H9 (cell line): ENCODE results near the gene CRBN. TPM values are rescaled to one million over a fixed set of nuclear protein-coding genes. Genes with fewer than 3 reads are reported as not detected.

Source experiments
- DNase-seq: peaks from one replicate; pipeline ENCODE4 v3.0.0-alpha.2; 2017
- H2AFZ ChIP-seq: one replicate; pipeline ENCODE4 v1.6.1; 2013; ENCODE audit warnings: mild to moderate bottlenecking, low read length, control low read depth, moderate library complexity
- H2AK5ac ChIP-seq: 2 replicates; pipeline ENCODE4 v1.6.1; 2013; ENCODE audit warnings: low read length, control low read depth, mixed read lengths; ENCODE audit not compliant: insufficient read length
- H2BK120ac ChIP-seq: one replicate; pipeline ENCODE4 v1.6.1; 2013; ENCODE audit warnings: low read depth, mild to moderate bottlenecking, low read length, control low read depth, inconsistent platforms; ENCODE audit not compliant: poor library complexity, severe bottlenecking
- H2BK12ac ChIP-seq: 2 replicates; pipeline ENCODE4 v1.6.1; 2013; ENCODE audit warnings: low read length, control low read depth, mixed read lengths, low read depth; ENCODE audit not compliant: insufficient read length
- H2BK15ac ChIP-seq: 2 replicates; pipeline ENCODE4 v1.6.1; 2013; ENCODE audit warnings: low read depth, low read length, control low read depth
- H2BK20ac ChIP-seq: one replicate; pipeline ENCODE4 v1.6.1; 2013; ENCODE audit warnings: low read depth, mild to moderate bottlenecking, low read length, control low read depth, inconsistent platforms; ENCODE audit not compliant: poor library complexity, severe bottlenecking
- H2BK5ac ChIP-seq: 2 replicates; pipeline ENCODE4 v1.6.1; 2013; ENCODE audit warnings: low read length, control low read depth, mixed read lengths; ENCODE audit not compliant: insufficient read length
- H3K14ac ChIP-seq: 2 replicates; pipeline ENCODE4 v1.6.1; 2013; ENCODE audit warnings: low read length, control low read depth; ENCODE audit not compliant: insufficient read depth
- H3K18ac ChIP-seq: 2 replicates; pipeline ENCODE4 v1.6.1; 2013; ENCODE audit warnings: low read depth, mild to moderate bottlenecking, mixed read lengths, low read length, control low read depth; ENCODE audit not compliant: insufficient read length
- H3K23ac ChIP-seq: 2 replicates; pipeline ENCODE4 v1.6.1; 2013; ENCODE audit warnings: low read length, control low read depth, mixed read lengths, low read depth; ENCODE audit not compliant: insufficient read length
- H3K23me2 ChIP-seq: 2 replicates; pipeline ENCODE4 v1.6.1; 2013; ENCODE audit warnings: low read depth, mild to moderate bottlenecking, mixed read lengths, low read length, control low read depth; ENCODE audit not compliant: insufficient read length, poor library complexity, severe bottlenecking
- H3K27ac ChIP-seq: 2 replicates; pipeline ENCODE4 v1.5.1; 2013; ENCODE audit warnings: low read length, control low read depth, mixed read lengths, low read depth; ENCODE audit not compliant: insufficient read length
- H3K27me3 ChIP-seq: 2 replicates; pipeline ENCODE4 v1.6.1; 2013; ENCODE audit warnings: low read length, control low read depth, inconsistent platforms; ENCODE audit not compliant: insufficient read depth
- H3K4ac ChIP-seq: 2 replicates; pipeline ENCODE4 v1.6.1; 2013; ENCODE audit warnings: low read depth, mild to moderate bottlenecking, control low read depth, inconsistent platforms, low read length, moderate library complexity
- H3K4me1 ChIP-seq: 2 replicates; pipeline ENCODE4 v1.6.1; 2013; ENCODE audit warnings: low read length, control low read depth, inconsistent platforms; ENCODE audit not compliant: insufficient read depth
- H3K4me2 ChIP-seq: 2 replicates; pipeline ENCODE4 v1.6.1; 2013; ENCODE audit warnings: low read length, control low read depth, mixed read lengths; ENCODE audit not compliant: insufficient read length, insufficient read depth
- H3K56ac ChIP-seq: 2 replicates; pipeline ENCODE4 v1.6.1; 2013; ENCODE audit warnings: low read depth, mild to moderate bottlenecking, mixed read lengths, low read length, control low read depth; ENCODE audit not compliant: insufficient read length
- H3K79me1 ChIP-seq: 2 replicates; pipeline ENCODE4 v1.6.1; 2013; ENCODE audit warnings: low read depth, mild to moderate bottlenecking, moderate library complexity, low read length, control low read depth, inconsistent platforms; ENCODE audit not compliant: insufficient read depth, poor library complexity, severe bottlenecking
- H3K79me2 ChIP-seq: 2 replicates; pipeline ENCODE4 v1.6.1; 2013; ENCODE audit warnings: low read length, control low read depth, inconsistent platforms; ENCODE audit not compliant: insufficient read depth
- H3K9ac ChIP-seq: 2 replicates; pipeline ENCODE4 v1.6.1; 2013; ENCODE audit warnings: low read length, control low read depth, mixed read lengths; ENCODE audit not compliant: insufficient read length; ENCODE audit errors: extremely low read depth
- H3K9me3 ChIP-seq: one replicate; pipeline ENCODE4 v1.6.1; 2013; ENCODE audit warnings: low read depth, low read length, inconsistent platforms; ENCODE audit not compliant: control insufficient read depth
- H3T11ph ChIP-seq: one replicate; pipeline ENCODE4 v1.6.1; 2013; ENCODE audit warnings: mild to moderate bottlenecking, low read length, control low read depth, inconsistent platforms
- H4K20me1 ChIP-seq: one replicate; pipeline ENCODE4 v1.6.1; 2013; ENCODE audit not compliant: control insufficient read depth, insufficient read length, insufficient read depth
- H4K5ac ChIP-seq: 2 replicates; pipeline ENCODE4 v1.6.1; 2013; ENCODE audit warnings: low read depth, mild to moderate bottlenecking, mixed read lengths, low read length, control low read depth; ENCODE audit not compliant: insufficient read length
- H4K8ac ChIP-seq: replicated peaks from 2 replicates; pipeline ENCODE4 v1.6.1; 2013; ENCODE audit warnings: low read length, control low read depth, mixed read lengths, low read depth; ENCODE audit not compliant: insufficient read length
- H4K91ac ChIP-seq: 2 replicates; pipeline ENCODE4 v1.6.1; 2013; ENCODE audit warnings: low read depth, mild to moderate bottlenecking, moderate library complexity, mixed read lengths, low read length, control low read depth; ENCODE audit not compliant: insufficient read length
- H3K27ac Mint-ChIP-seq, 3 experiments: 2 replicates in 2 of 3; 3 replicates in 1 of 3; pipeline ENCODE4 v1.8.0; 2020 to 2021; ENCODE audit warnings: mixed read lengths in 3 of 3, mild to moderate bottlenecking in 1 of 3, moderate library complexity in 1 of 3
- H3K27me3 Mint-ChIP-seq: 2 replicates; pipeline ENCODE4 v1.8.0; 2021; ENCODE audit warnings: low read depth, mild to moderate bottlenecking, moderate library complexity, mixed read lengths
- H3K36me3 Mint-ChIP-seq, 3 experiments: 2 replicates in 2 of 3; 3 replicates in 1 of 3; pipeline ENCODE4 v1.8.0; 2020 to 2021; ENCODE audit warnings: low read depth in 3 of 3, mixed read lengths in 3 of 3; ENCODE audit not compliant: insufficient read depth in 1 of 3
- H3K4me1 Mint-ChIP-seq, 2 experiments: 2 replicates each; pipeline ENCODE4 v1.8.0; 2020; ENCODE audit warnings: mixed read lengths in 2 of 2
- H3K4me3 Mint-ChIP-seq, 2 experiments: 2 replicates in 1 of 2; 3 replicates in 1 of 2; pipeline ENCODE4 v1.8.0; 2020 to 2021; ENCODE audit warnings: mild to moderate bottlenecking in 2 of 2, mixed read lengths in 2 of 2, moderate library complexity in 1 of 2
- H3K9me3 Mint-ChIP-seq, 2 experiments: 2 replicates in 1 of 2; 3 replicates in 1 of 2; pipeline ENCODE4 v1.8.0; 2020; ENCODE audit warnings: mild to moderate bottlenecking in 2 of 2, mixed read lengths in 2 of 2, moderate library complexity in 1 of 2
- CTCF ChIP-seq: fragments of 200-600 bp; sonication (generic); conservative IDR thresholded peaks from 3 replicates; pipeline ENCODE4 v1.8.0; 2021; ENCODE audit warnings: antibody characterized with exemption, mild to moderate bottlenecking
- WGBS: extraction: QIAGEN DNeasy Blood & Tissue Kit; methylation state at CpG from one replicate; pipeline ENCODE4 v1.1.7; 2013; ENCODE audit warnings: missing lambda C conversion rate, low lambda C conversion rate, mixed read lengths; ENCODE audit not compliant: insufficient read length; ENCODE audit errors: extremely low coverage; 5-methylcytosine and 5-hydroxymethylcytosine counted together
- total RNA-seq: library from RNA; stranded (reverse); gene quantifications from 2 replicates; pipeline ENCODE4 v1.2.1, GENCODE V29; 2021

CRBN gene
- total RNA-seq, 1 experiment from 2014 or later = 40.2 TPM

- no peak overlapping the region for H2BK15ac ChIP-seq
- no peak overlapping the region for H4K5ac ChIP-seq
- H3K9me3 ChIP-seq = no peaks in the 10 kb centered on the region
- no peak overlapping the region for H2BK20ac ChIP-seq
- no CpG with 5 or more reads among the region's 3 CpGs for WGBS
- no peak overlapping the region for H3K27ac ChIP-seq
- H3K4me3 Mint-ChIP-seq = no peak overlapping the region
- H3K9me3 Mint-ChIP-seq = no peaks in the 10 kb centered on the region
- no peaks in the 10 kb centered on the region for H3K23me2 ChIP-seq
- no peak overlapping the region for H2AK5ac ChIP-seq
- H3K23ac ChIP-seq = no peak overlapping the region
- H3K4ac ChIP-seq = no peak overlapping the region
- H3K27me3 Mint-ChIP-seq = no peaks in the 10 kb centered on the region
- peaks cover 13 to 16% of the 10 kb centered on the region in 2 experiments for H3K4me1 Mint-ChIP-seq
- H2BK120ac ChIP-seq = no peak overlapping the region
- TF ChIP-seq CTCF = no peak
- no peaks in the 10 kb centered on the region for H4K20me1 ChIP-seq
- no peak overlapping the region for H2AFZ ChIP-seq
- H3T11ph ChIP-seq = no peak overlapping the region
- no peak overlapping the region for H3K9ac ChIP-seq
- H3K4me1 ChIP-seq = no peaks in the 10 kb centered on the region; the same call in 1 of the 2 replicates
- H3K56ac ChIP-seq = no peak overlapping the region
- no peak overlapping the region for H4K8ac ChIP-seq
- H2BK5ac ChIP-seq = no peak overlapping the region
- H3K14ac ChIP-seq = no peak overlapping the region
- no peaks in the 10 kb centered on the region for H3K79me2 ChIP-seq
- no peak overlapping the region for H3K18ac ChIP-seq
- no peaks in the 10 kb centered on the region for H3K36me3 Mint-ChIP-seq
- H3K79me1 ChIP-seq = no peaks in the 10 kb centered on the region
- no peak overlapping the region for H3K27ac Mint-ChIP-seq
- H2BK12ac ChIP-seq = no peak overlapping the region
- DNase-seq = no peak
- H3K27me3 ChIP-seq = no peaks in the 10 kb centered on the region
- H4K91ac ChIP-seq = no peak overlapping the region
- H3K4me2 ChIP-seq = no peak overlapping the region
These were observed 74.2 kb downstream of the CRBN start for GRCh38 chr3:3105246-3105645.
